C4-2B (cell line): ENCODE measurements around the gene KLK15.

Experiments used
- ZFX ChIP-seq: fragments of 450-650 bp; IDR thresholded peaks from 2 replicates; pipeline ENCODE4 v1.6.1; 2017
- TF ChIP-seq, protein P1 (sequence below): fragments of 450-650 bp; conservative IDR thresholded peaks from 2 replicates; pipeline ENCODE4 v1.5.1; 2017; ENCODE audit warnings: mild to moderate bottlenecking

DNA sequence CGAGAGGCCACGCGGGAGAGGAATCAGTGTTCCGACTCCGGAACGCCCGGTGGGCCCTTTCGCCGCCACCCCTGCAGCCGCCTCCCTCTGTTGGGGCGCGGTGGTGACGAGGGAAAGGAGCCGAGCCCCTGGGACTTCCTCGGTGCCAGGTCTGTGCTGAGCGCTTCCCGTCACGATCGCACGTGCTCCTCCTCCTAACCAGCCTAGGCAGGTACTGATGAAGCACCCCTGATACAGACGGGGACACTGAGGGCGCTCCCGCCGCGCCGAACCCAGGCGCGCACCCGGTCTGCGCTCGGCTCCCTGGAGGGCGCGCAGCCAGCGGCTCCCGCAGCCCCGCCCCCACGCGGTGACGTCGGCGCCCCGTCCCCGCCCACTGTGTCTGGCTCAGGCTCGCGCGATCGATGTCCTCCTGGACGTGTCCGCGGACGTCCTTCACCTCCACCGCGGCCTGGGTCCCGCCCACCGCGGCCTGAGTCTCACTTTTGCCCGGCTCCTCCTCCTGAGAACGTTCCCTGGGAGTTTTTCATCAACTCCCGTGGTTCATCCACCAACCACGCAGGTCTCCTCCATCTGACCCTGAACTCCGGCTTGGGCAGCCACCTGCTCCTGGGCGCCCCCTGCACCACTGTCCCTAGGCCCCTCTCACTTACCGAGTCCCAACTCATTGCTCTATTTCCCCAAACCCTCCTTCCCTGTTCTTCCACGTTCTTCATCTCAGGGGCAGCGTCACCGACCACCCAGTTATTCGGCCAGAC is 2.6 kb upstream of the KLK15 start:
- TF ChIP-seq, protein P1, sequence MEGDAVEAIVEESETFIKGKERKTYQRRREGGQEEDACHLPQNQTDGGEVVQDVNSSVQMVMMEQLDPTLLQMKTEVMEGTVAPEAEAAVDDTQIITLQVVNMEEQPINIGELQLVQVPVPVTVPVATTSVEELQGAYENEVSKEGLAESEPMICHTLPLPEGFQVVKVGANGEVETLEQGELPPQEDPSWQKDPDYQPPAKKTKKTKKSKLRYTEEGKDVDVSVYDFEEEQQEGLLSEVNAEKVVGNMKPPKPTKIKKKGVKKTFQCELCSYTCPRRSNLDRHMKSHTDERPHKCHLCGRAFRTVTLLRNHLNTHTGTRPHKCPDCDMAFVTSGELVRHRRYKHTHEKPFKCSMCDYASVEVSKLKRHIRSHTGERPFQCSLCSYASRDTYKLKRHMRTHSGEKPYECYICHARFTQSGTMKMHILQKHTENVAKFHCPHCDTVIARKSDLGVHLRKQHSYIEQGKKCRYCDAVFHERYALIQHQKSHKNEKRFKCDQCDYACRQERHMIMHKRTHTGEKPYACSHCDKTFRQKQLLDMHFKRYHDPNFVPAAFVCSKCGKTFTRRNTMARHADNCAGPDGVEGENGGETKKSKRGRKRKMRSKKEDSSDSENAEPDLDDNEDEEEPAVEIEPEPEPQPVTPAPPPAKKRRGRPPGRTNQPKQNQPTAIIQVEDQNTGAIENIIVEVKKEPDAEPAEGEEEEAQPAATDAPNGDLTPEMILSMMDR: no peak
- TF ChIP-seq ZFX: no peak
